ENCODE data around the gene MTUS2. TPM values are rescaled to one million over a fixed set of nuclear protein-coding genes. Genes with fewer than 3 reads are reported as not detected.
A peak's percentile ranks its signal among the peaks of the same experiment; 100 is the strongest.

MTUS2 gene
- total and polyA plus RNA-seq, 9 of the 15 experiments (the other 6 are each of a cell fraction or from before 2014, with no cell fraction given) = 0.01 to 0.28 (median 0.06) TPM; not detected in 1

GRCh38 chr13:29505950-29506349, 685.8 kb downstream of the MTUS2 start:
- H3K79me2 ChIP-seq (ENCODE audit: control insufficient read depth, insufficient read depth, low read length) = no peaks in the 10 kb centered on the region
- H3K36me3 ChIP-seq (ENCODE audit: control insufficient read depth, insufficient read depth, low read length) = no peaks in the 10 kb centered on the region
- no peaks in the 10 kb centered on the region for H3K9me3 ChIP-seq (replicated peaks; ENCODE audit: control insufficient read depth, insufficient read depth, low read depth, low read length)
- H3K4me2 ChIP-seq (ENCODE audit: insufficient read depth, low read length) = no peak overlapping the region
- in situ Hi-C loops (cut with MboI) = no loop called here
- 20% methylated on average over 1 of the region's 10 CpGs for WGBS (ENCODE audit: insufficient coverage, low coverage, missing lambda C conversion rate)
- no peaks in the 10 kb centered on the region for H3K9me1 ChIP-seq (ENCODE audit: control insufficient read depth, insufficient read depth, low read length)
- H3K4me1 ChIP-seq (replicated peaks in 1 of 2; ENCODE audit: control insufficient read depth in 2 of 2, insufficient read depth in 2 of 2, low read length in 2 of 2) = peaks cover 0 to 4% of the 10 kb centered on the region in 2 experiments; a peak in 3 of 5 replicates
- H3K4me3 ChIP-seq = no peak overlapping the region
- H2AFZ ChIP-seq (ENCODE audit: low read depth, low read length) = no peak overlapping the region
- ChIA-PET CTCF (ENCODE audit: low intra/inter-chr PET ratio) (no interaction called here), POLR2A (interaction anchor here (0.7 to 2.0 kb wide), 3 partner anchors 13 to 257 kb away, joined by 4 to 6 read pairs (median 4); no protein-coding TSS in a partner anchor)
- FAIRE-seq (no peak), ATAC-seq (no peak), DNase-seq (ENCODE audit: extremely low read depth in 1 of 4, low spot score in 3 of 4) (no peak)
- peaks cover 12% of the 10 kb centered on the region for H4K20me1 ChIP-seq (replicated peaks; ENCODE audit: control insufficient read depth, insufficient read depth, low read length)
- intact Hi-C loops (cut with micrococcal nuclease) = no loop called here
- H3K27ac ChIP-seq (ENCODE audit: extremely low read depth, low read depth, low read length) = no peak overlapping the region
- H3K27me3 ChIP-seq (ENCODE audit: control insufficient read depth in 2 of 2, insufficient read depth in 2 of 2, low read length in 2 of 2) = peaks cover 2 to 40% of the 10 kb centered on the region in 2 experiments; a peak in 3 of 5 replicates
- H3K9ac ChIP-seq (ENCODE audit: insufficient read depth in 1 of 2, low read depth in 2 of 2, low read length in 2 of 2) = no peak overlapping the region
- BruUV-seq (replicated peaks) = no TSS peak
- TF ChIP-seq POLR2G (IDR thresholded peaks at IDR 0.05; ENCODE audit: low read depth, low read length) = peak; percentile 46; the same call in 1 of the 2 replicates
- no peak for TF ChIP-seq SRSF9 (IDR thresholded peaks at IDR 0.05; ENCODE audit: borderline replicate concordance, low read depth, low read length)

- no peak for DNase-seq (ENCODE audit: extremely low read depth in 1 of 4, low spot score in 3 of 4)
- intact Hi-C loops (cut with micrococcal nuclease) = no loop called here
- Histone ChIP-seq H4K20me1 (replicated peaks; ENCODE audit: control insufficient read depth, insufficient read depth, low read length) (peaks cover 12% of the 10 kb centered on the region), H3K36me3 (ENCODE audit: control insufficient read depth, insufficient read depth, low read length) (0 out of 3 replicates have a peak, but pooled peaks cover 3% of the 10 kb centered on the region), H3K27me3 (ENCODE audit: control insufficient read depth in 2 of 2, insufficient read depth in 2 of 2, low read length in 2 of 2) (peaks cover 2 to 26% of the 10 kb centered on the region in 2 experiments; a peak in 3 of 5 replicates), H3K9me1 (ENCODE audit: control insufficient read depth, insufficient read depth, low read length) (no peaks in the 10 kb centered on the region), H3K79me2 (ENCODE audit: control insufficient read depth, insufficient read depth, low read length) (no peaks in the 10 kb centered on the region), H3K9me3 (replicated peaks; ENCODE audit: control insufficient read depth, insufficient read depth, low read depth, low read length) (no peaks in the 10 kb centered on the region), H3K4me2 (ENCODE audit: insufficient read depth, low read length) (no peak overlapping the region), H2AFZ (ENCODE audit: low read depth, low read length) (no peak overlapping the region), H3K4me1 (replicated peaks in 1 of 2; ENCODE audit: control insufficient read depth in 2 of 2, insufficient read depth in 2 of 2, low read length in 2 of 2) (peaks cover 0 to 4% of the 10 kb centered on the region in 2 experiments; a peak in 3 of 5 replicates), H3K27ac (ENCODE audit: extremely low read depth, low read depth, low read length) (no peak overlapping the region), H3K9ac (ENCODE audit: insufficient read depth in 1 of 2, low read depth in 2 of 2, low read length in 2 of 2) (no peak overlapping the region), H3K4me3 (no peak overlapping the region)
- in situ Hi-C loops (cut with MboI) = no loop called here
- CTCF ChIA-PET (ENCODE audit: low intra/inter-chr PET ratio) = interaction anchor here (0.7 to 0.8 kb wide), 2 partner anchors 201 to 605 kb away, joined by 3 read pairs; no protein-coding TSS in a partner anchor
- TF ChIP-seq DDX20 (tag; IDR thresholded peaks at IDR 0.05; ENCODE audit: low read depth) (no peak), POLR2G (IDR thresholded peaks at IDR 0.05; ENCODE audit: low read depth, low read length) (peak; percentile 59)
- POLR2A ChIA-PET = interaction anchor here (0.6 to 2.0 kb wide), 5 partner anchors 10 to 200 kb away, joined by 3 to 4 read pairs (median 3); no protein-coding TSS in a partner anchor
- no peak for ATAC-seq
- 42% methylated on average over 9 of the region's 14 CpGs for WGBS (ENCODE audit: insufficient coverage, low coverage, missing lambda C conversion rate)
- no TSS peak for BruUV-seq (replicated peaks)
- no peak for FAIRE-seq
These were observed 687.2 kb downstream of the MTUS2 start for GRCh38 chr13:29507356-29507755.

Measured in K562 (cell line).